HG02870 (cell line): ENCODE measurements around the gene IFITM10.
"Not testable (repeated sequence)": the region's sequence is repeated elsewhere in the genome, so short reads cannot be mapped to it uniquely, and the experiment has no call there.

Experiments
- ATAC-seq: cut with Tn5 transposase; IDR thresholded peaks from one replicate; pipeline ENCODE4 v1.9.1; 2021; ENCODE audit warnings: mild to moderate bottlenecking, moderate library complexity; ENCODE audit not compliant: unreplicated experiment

IFITM10 gene

DNA sequence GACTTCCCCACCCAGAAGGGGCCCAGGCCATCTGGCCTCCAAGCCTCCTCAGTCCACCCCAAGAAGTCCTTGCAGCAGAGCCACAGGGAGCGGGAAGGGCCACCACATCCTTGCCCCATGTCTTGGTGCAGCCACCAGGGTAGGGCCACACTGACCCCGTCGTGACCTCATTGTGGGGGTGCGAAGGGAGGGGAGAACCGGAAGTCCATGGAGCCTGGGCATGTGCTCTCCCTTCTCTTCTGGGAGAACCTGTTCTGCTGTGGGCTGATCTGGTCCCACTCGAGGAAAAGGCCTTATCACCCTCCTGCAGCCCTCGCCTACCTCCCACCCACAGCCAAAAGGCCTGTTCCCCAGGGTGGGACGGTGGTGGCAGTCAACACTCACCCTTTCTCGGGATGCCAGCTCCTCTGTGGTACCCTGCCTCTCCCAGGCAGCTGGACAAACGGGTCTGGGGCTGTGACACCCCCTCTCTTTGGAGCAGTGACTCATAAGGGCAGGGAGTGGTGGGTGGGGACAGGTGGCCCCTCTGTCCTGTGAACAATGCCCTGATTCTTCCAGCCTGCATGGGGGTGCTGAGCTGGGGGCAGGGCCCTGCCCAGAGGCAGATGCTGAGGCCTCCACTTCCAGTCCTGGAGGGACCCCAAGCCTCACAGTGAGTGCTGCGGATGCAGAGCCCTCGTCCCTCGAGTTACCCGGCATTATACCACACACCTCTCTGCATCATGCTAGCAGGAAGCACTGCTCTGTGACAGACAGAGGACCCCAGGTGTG, 27.9 kb upstream of the IFITM10 start:
- no peak for ATAC-seq

DNA sequence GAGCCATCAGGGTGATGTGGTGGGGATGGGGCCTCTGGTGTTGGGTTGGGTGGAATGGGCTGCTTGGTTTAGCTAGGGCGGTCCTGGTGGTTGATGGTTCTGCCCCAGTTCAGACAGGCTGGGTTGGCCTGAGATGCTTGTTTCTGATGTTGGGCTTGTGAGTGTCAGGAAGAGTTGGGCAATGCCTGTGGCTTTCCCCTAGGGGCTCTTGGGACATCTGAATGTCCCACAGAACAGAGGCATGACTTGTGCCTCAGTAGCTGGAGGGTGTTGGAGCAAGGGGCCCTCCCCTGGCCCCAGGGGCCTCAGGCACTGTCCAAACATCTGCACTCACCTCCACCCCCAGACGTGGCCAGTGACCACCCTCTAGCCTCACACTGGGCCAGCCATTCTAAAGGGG, 27.3 kb upstream of the IFITM10 start:
- no peak for ATAC-seq

DNA sequence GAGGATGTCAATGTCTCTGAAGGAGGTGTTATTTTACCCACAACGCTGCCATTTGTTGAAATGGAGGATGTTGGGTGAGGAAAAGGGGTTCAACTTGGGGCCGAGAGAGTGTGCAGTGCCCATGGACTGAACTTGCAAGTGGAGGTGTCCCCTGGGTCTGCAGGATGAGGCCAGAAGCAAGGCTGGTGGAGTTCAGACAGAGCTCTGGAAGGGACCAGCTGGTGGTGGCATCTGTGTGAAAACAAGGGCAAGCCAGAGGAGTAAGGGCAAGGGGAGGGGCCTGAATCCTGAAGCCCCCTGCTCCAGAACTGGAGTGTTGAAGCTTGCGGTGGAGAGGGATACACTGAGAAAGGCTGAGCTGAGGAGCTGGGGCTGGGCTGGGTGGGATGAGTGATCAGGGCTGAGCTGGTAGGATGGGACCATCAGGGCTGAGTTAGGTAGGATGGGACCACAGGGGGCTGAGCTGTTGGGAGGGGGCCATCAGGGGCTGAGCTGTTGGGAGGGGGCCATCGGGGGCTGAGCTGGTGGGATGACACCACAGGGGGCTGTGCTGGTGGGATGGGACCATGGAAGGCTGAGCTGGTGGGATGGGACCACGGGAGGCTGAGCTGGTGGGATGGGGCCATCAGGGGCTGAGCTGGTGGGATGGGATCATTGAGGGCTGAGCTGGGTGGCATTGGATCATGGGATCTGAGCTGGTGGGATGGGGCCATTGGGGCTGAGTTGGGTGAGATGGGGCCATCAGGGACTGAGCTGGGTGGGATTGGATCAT, 26.7 kb upstream of the IFITM10 start:
- ATAC-seq = no peak

- no peak for ATAC-seq
Observed at GRCh38 chr11:1776331-1776851, 26.0 kb upstream of the IFITM10 start.

GRCh38 chr11:1774886-1775285, 24.5 kb upstream of the IFITM10 start:
- no peak for ATAC-seq

- ATAC-seq = no peak
Observed at GRCh38 chr11:1773994-1774550, 23.7 kb upstream of the IFITM10 start.

DNA sequence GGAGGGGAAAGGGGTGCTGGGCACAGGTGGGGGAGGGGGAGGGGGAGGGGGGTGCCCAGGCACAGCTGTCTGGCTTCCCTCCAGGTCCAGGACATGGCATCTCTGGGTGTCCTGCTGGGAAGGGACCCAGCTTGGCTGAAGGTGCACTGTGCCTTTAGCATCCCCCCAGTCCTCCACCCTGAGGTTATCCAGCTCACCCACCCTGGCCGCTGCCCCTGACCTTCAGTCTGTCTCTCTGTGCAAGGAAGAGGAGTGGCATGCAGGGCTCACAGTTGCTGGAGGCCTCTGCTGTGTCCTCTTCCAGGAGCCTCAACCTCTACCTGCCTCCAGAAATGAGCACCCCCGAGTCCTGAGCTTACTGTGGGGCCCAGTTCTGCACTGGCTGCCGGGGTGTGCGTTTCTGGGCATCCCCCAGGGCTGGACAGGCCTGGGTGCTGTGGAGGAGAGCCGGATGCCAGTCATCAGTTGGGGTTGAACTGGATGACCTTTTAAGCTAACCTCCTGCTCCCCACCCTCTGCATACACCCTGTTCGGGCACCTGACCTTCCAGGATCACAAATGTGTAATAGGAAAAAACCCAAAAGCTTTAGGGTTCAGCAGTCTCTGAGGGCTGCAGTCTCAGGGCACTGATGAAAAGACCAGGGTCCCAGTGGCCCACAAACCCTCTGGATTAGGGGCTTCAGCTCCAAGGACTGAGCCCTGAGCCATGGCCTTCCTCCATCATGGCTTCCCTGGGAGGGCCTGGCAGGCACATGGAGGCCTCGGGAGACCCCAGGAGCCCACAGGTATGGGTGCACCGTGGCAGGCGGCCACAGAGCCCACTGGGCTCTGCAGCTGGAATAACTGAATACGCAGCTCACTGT, 23.0 kb upstream of the IFITM10 start:
- ATAC-seq = no peak

GRCh38 chr11:1772270-1773130, 22.1 kb upstream of the IFITM10 start:
- no peak for ATAC-seq

- ATAC-seq = no peak
Observed at GRCh38 chr11:1771700-1772099, 21.3 kb upstream of the IFITM10 start.

GRCh38 chr11:1771273-1771672, 20.9 kb upstream of the IFITM10 start:
- ATAC-seq = no peak

GRCh38 chr11:1770528-1770927, 20.1 kb upstream of the IFITM10 start:
- no peak for ATAC-seq

- ATAC-seq = no peak
Observed at GRCh38 chr11:1770061-1770460, 19.7 kb upstream of the IFITM10 start.

DNA sequence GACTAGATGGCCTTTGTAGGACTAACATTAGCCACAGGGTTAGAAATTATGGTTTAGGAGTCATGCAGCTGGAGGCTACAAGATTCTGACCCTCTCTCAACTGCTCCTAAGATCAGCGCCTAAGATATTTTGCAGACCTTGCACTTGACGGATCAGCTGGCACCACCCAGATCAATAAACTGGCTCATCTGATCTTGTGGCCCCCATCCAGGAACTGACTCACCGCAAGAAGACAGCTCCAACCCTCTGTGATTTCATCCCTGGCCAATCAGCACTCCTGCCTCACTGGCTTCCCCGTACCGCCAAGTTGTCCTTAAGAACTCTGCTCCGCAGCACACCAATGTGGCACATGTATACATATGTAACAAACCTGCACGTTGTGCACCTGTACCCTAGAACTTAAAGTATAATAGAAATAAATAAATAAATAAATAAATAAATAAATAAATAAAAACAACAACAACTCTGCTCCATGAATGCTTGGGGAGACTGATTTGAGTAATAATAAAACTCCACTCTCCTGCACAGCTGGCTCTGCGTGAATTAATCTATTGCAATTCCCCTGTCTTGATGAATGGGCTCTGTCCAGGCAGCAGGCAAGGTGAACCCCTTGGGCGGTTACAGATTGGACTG, 19.0 kb upstream of the IFITM10 start:
- not testable (repeated sequence) for ATAC-seq

GRCh38 chr11:1768141-1768469, 17.7 kb upstream of the IFITM10 start:
- ATAC-seq = no peak

DNA sequence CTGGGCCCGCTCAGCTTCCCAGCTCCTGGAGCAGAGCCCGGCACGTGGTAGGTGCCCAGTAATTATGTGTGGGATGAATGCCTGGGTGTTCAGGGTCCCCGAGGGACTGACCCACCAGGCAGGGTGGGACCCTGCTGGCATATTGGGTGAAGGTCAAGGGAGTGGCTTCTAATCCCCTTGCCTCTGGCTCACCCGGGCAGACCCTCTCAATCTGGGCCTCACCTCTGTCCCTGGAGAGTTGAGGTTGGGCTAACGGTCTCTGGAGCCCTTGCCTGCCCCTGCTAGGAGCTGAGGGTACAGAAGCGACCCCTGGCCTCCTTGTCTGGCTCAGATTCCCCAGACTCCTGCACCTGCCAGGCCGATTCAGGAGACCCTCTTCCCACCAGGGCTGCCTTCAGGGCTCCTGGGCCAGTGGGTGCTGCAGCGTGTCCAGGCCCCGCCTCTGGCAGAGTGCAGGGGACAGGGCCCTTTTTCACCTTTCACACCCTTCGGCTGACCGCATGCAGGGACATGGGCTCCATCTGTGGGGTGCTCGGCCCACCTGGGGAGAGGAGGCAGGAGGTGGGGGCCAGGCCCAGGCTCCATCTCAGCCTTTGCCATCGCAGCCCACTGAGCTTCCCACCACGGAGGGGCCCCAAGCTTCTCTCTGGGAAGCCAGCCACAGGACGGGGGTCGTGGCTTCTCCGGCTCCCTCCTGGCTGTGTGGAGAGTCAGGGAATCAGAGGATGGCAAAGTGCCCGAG, 17.2 kb upstream of the IFITM10 start:
- no peak for ATAC-seq

GRCh38 chr11:1766719-1767398, 16.5 kb upstream of the IFITM10 start:
- no peak for ATAC-seq

GRCh38 chr11:1765871-1766718, 15.7 kb upstream of the IFITM10 start:
- ATAC-seq = no peak
